CD4-positive, alpha-beta memory T cell (primary cell): Measurements from ENCODE around the gene CHML. TPM values are rescaled to one million over a fixed set of nuclear protein-coding genes. Genes with fewer than 3 reads are reported as not detected.

ENCODE experiments used
- CTCF ChIA-PET: fragments of 350-600 bp; sonication (Branson Sonifier 250); formaldehyde crosslinking; loops from one replicate; lab custom pipeline; 2021; ENCODE audit warnings: inconsistent platforms; ENCODE audit not compliant: partially characterized antibody; lab: Charles Lee
- POLR2A ChIA-PET: fragments of 350-600 bp; sonication (Branson Sonifier 250); formaldehyde crosslinking; loops from one replicate; lab custom pipeline; 2021; ENCODE audit not compliant: partially characterized antibody; lab: Charles Lee
- DNase-seq, 5 donors: peaks; one replicate each; pipeline versions ENCODE4 v3.0.0 to v3.0.0-alpha.2; 2020 to 2022; ENCODE audit warnings: mixed read lengths in 1 of 5
- H3K27ac ChIP-seq: one replicate; pipeline ENCODE4 v1.7.0; 2013; ENCODE audit warnings: low read depth, low read length
- H3K27me3 ChIP-seq: 2 replicates; pipeline ENCODE4 v1.7.0; 2013; ENCODE audit warnings: mild to moderate bottlenecking, low read length, moderate library complexity; ENCODE audit not compliant: insufficient read depth
- H3K36me3 ChIP-seq: 2 replicates; pipeline ENCODE4 v1.7.0; 2013; ENCODE audit warnings: mild to moderate bottlenecking, low read length, moderate library complexity; ENCODE audit not compliant: insufficient read depth
- H3K4me1 ChIP-seq: 2 replicates; pipeline ENCODE4 v1.7.0; 2013; ENCODE audit warnings: mild to moderate bottlenecking, low read length, moderate library complexity; ENCODE audit not compliant: insufficient read depth
- H3K4me3 ChIP-seq, 2 donors: one replicate each; pipeline ENCODE4 v1.7.0; 2013; ENCODE audit warnings: low read length in 2 of 2, mild to moderate bottlenecking in 1 of 2
- H3K9me3 ChIP-seq, 2 donors: one replicate each; pipeline ENCODE4 v1.7.0; 2013; ENCODE audit warnings: low read length in 2 of 2, control low read depth in 1 of 2; ENCODE audit not compliant: control insufficient read depth in 1 of 2
- H3K27ac Mint-ChIP-seq, 7 donors: one replicate each; pipeline ENCODE4 v1.8.0; 2020 to 2021; ENCODE audit warnings: mixed read lengths in 7 of 7, mild to moderate bottlenecking in 6 of 7, inconsistent platforms in 3 of 7, moderate library complexity in 3 of 7
- H3K27me3 Mint-ChIP-seq, 2 donors: one replicate each; pipeline ENCODE4 v1.8.0; 2020 to 2021; ENCODE audit warnings: mixed read lengths in 2 of 2
- H3K36me3 Mint-ChIP-seq, 2 donors: one replicate each; pipeline ENCODE4 v1.8.0; 2020 to 2021; ENCODE audit warnings: mixed read lengths in 2 of 2, inconsistent platforms in 1 of 2, mild to moderate bottlenecking in 1 of 2
- H3K4me1 Mint-ChIP-seq, 4 donors: one replicate each; pipeline ENCODE4 v1.8.0; 2020 to 2021; ENCODE audit warnings: mixed read lengths in 4 of 4, mild to moderate bottlenecking in 1 of 4
- H3K4me3 Mint-ChIP-seq, 8 donors: one replicate each; pipeline ENCODE4 v1.8.0; 2020 to 2021; ENCODE audit warnings: mixed read lengths in 8 of 8, mild to moderate bottlenecking in 7 of 8, moderate library complexity in 6 of 8, inconsistent platforms in 3 of 8
- H3K9me3 Mint-ChIP-seq, 8 donors: one replicate each; pipeline ENCODE4 v1.8.0; 2020 to 2021; ENCODE audit warnings: mixed read lengths in 8 of 8, mild to moderate bottlenecking in 5 of 8, inconsistent platforms in 3 of 8, moderate library complexity in 1 of 8
- intact Hi-C: fragments of 100-400 bp; cut with micrococcal nuclease; formaldehyde crosslinking; loops from one replicate; pipeline ENCODE4 v1.15.1; 2023
- polyA plus RNA-seq, 2 donors: library from polyadenylated mRNA; unstranded; fragments of 300-500 nt; fragmentation: Illumina TruSeq; gene quantifications; one replicate each; pipeline ENCODE4 v1.2.3, GENCODE V29; 2021
- total RNA-seq, 2 experiments: library from RNA; stranded (reverse); gene quantifications; one replicate each; pipeline ENCODE4 v1.2.3, GENCODE V29; 2021

CHML gene
- total and polyA plus RNA-seq, 4 experiments from 2014 or later = 2.2 to 8.8 (median 5.0) TPM

GRCh38 chr1:241636291-241636690 is 3.9 kb downstream of the CHML start:
- ChIA-PET CTCF (no interaction called here), POLR2A (no interaction called here)
- H3K9me3 ChIP-seq = no peaks in the 10 kb centered on the region
- Mint-ChIP-seq H3K27ac (no peak overlapping the region), H3K27me3 (no peaks in the 10 kb centered on the region), H3K36me3 (peaks cover 11 to 17% of the 10 kb centered on the region in 2 donors), H3K4me3 (no peak overlapping the region), H3K4me1 (peaks cover 20 to 40% (median 25%) of the 10 kb centered on the region in 4 donors), H3K9me3 (no peaks in the 10 kb centered on the region)
- H3K27ac ChIP-seq = no peak overlapping the region
- no peak overlapping the region for H3K4me3 ChIP-seq
- no peaks in the 10 kb centered on the region for H3K36me3 ChIP-seq
- H3K4me1 ChIP-seq = peaks cover 25% of the 10 kb centered on the region
- no peaks in the 10 kb centered on the region for H3K27me3 ChIP-seq
- DNase-seq = no peak
- intact Hi-C loops = no loop called here

GRCh38 chr1:241635556-241636152 is 4.5 kb downstream of the CHML start:
- Mint-ChIP-seq H3K36me3 (peaks cover 11 to 17% of the 10 kb centered on the region in 2 donors), H3K27ac (no peak overlapping the region), H3K27me3 (no peaks in the 10 kb centered on the region), H3K4me3 (no peak overlapping the region), H3K9me3 (no peaks in the 10 kb centered on the region), H3K4me1 (peaks cover 17 to 34% (median 23%) of the 10 kb centered on the region in 4 donors)
- Histone ChIP-seq H3K27ac (no peak overlapping the region), H3K9me3 (no peaks in the 10 kb centered on the region), H3K4me1 (peaks cover 25% of the 10 kb centered on the region), H3K27me3 (no peaks in the 10 kb centered on the region), H3K36me3 (no peaks in the 10 kb centered on the region), H3K4me3 (no peak overlapping the region)
- intact Hi-C loops = no loop called here
- DNase-seq = no peak
- POLR2A ChIA-PET = no interaction called here
- CTCF ChIA-PET = no interaction called here

- H3K36me3 ChIP-seq = no peaks in the 10 kb centered on the region
- intact Hi-C loops = no loop called here
- H3K4me3 ChIP-seq = no peak overlapping the region
- H3K4me1 Mint-ChIP-seq = peaks cover 13 to 24% (median 17%) of the 10 kb centered on the region in 4 donors
- no peak overlapping the region for H3K27ac Mint-ChIP-seq
- H3K27ac ChIP-seq = no peak overlapping the region
- ChIA-PET CTCF (interaction anchor here (1.2 to 1.7 kb wide), 3 partner anchors 8 to 23 kb away, joined by 3 to 5 read pairs (median 4); no protein-coding TSS in a partner anchor), POLR2A (no interaction called here)
- DNase-seq = no peak
- H3K9me3 ChIP-seq = no peaks in the 10 kb centered on the region
- peaks cover 15% of the 10 kb centered on the region for H3K4me1 ChIP-seq
- H3K27me3 ChIP-seq = no peaks in the 10 kb centered on the region
- H3K27me3 Mint-ChIP-seq = no peaks in the 10 kb centered on the region
- H3K36me3 Mint-ChIP-seq = peaks cover 11 to 17% of the 10 kb centered on the region in 2 donors
- H3K9me3 Mint-ChIP-seq = no peaks in the 10 kb centered on the region
- no peak overlapping the region for H3K4me3 Mint-ChIP-seq
Measured at GRCh38 chr1:241632987-241633386, 7.2 kb downstream of the CHML start.

- peaks cover 7% of the 10 kb centered on the region for H3K4me1 ChIP-seq
- H3K4me1 Mint-ChIP-seq = peaks cover 8 to 14% (median 12%) of the 10 kb centered on the region in 4 donors
- H3K27ac ChIP-seq = no peak overlapping the region
- no peak for DNase-seq
- H3K27me3 ChIP-seq = no peaks in the 10 kb centered on the region
- H3K27me3 Mint-ChIP-seq = no peaks in the 10 kb centered on the region
- H3K4me3 Mint-ChIP-seq = no peak overlapping the region
- no peaks in the 10 kb centered on the region for H3K36me3 ChIP-seq
- intact Hi-C loops = no loop called here
- H3K9me3 ChIP-seq = no peaks in the 10 kb centered on the region
- no peak overlapping the region for H3K27ac Mint-ChIP-seq
- no peak overlapping the region for H3K4me3 ChIP-seq
- H3K36me3 Mint-ChIP-seq = peaks cover 11 to 17% of the 10 kb centered on the region in 2 donors
- H3K9me3 Mint-ChIP-seq = no peaks in the 10 kb centered on the region
- ChIA-PET POLR2A (no interaction called here), CTCF (interaction anchor here (1.5 to 1.7 kb wide), 2 partner anchors 9 to 20 kb away, joined by 3 to 4 read pairs; no protein-coding TSS in a partner anchor)
Measured at GRCh38 chr1:241631674-241632073, 8.5 kb downstream of the CHML start.

- no peaks in the 10 kb centered on the region for H3K9me3 ChIP-seq
- H3K27me3 Mint-ChIP-seq = no peaks in the 10 kb centered on the region
- peaks cover 11 to 17% of the 10 kb centered on the region in 2 donors for H3K36me3 Mint-ChIP-seq
- no peaks in the 10 kb centered on the region for H3K27me3 ChIP-seq
- ChIA-PET CTCF (no interaction called here), POLR2A (no interaction called here)
- no peaks in the 10 kb centered on the region for H3K36me3 ChIP-seq
- H3K27ac Mint-ChIP-seq = no peak overlapping the region
- H3K4me3 ChIP-seq = no peak overlapping the region
- DNase-seq = no peak
- peaks cover 8 to 12% (median 10%) of the 10 kb centered on the region in 4 donors for H3K4me1 Mint-ChIP-seq
- peaks cover 7% of the 10 kb centered on the region for H3K4me1 ChIP-seq
- intact Hi-C loops = no loop called here
- H3K27ac ChIP-seq = no peak overlapping the region
- H3K9me3 Mint-ChIP-seq = no peaks in the 10 kb centered on the region
- no peak overlapping the region for H3K4me3 Mint-ChIP-seq
Measured at GRCh38 chr1:241630899-241631298, 9.3 kb downstream of the CHML start.

GRCh38 chr1:241630476-241630875 is 9.7 kb downstream of the CHML start:
- Mint-ChIP-seq H3K9me3 (no peaks in the 10 kb centered on the region), H3K27ac (no peak overlapping the region), H3K4me3 (no peak overlapping the region), H3K36me3 (peaks cover 10 to 16% of the 10 kb centered on the region in 2 donors), H3K4me1 (peaks cover 8 to 12% (median 10%) of the 10 kb centered on the region in 4 donors), H3K27me3 (no peaks in the 10 kb centered on the region)
- DNase-seq = no peak
- Histone ChIP-seq H3K27me3 (no peaks in the 10 kb centered on the region), H3K36me3 (no peaks in the 10 kb centered on the region), H3K4me3 (no peak overlapping the region), H3K27ac (no peak overlapping the region), H3K9me3 (no peaks in the 10 kb centered on the region), H3K4me1 (peaks cover 7% of the 10 kb centered on the region)
- intact Hi-C loops = no loop called here
- ChIA-PET CTCF (interaction anchor here (1.2 to 1.8 kb wide), 2 partner anchors 17 to 367 kb away, joined by 4 read pairs; no protein-coding TSS in a partner anchor), POLR2A (interaction anchor here (1.3 kb wide), 1 partner anchor 10 kb away, joined by 3 read pairs; the partner anchor contains the start of genes CHML and OPN3)

GRCh38 chr1:241630005-241630404 is 10.2 kb downstream of the CHML start:
- peaks cover 8 to 12% (median 10%) of the 10 kb centered on the region in 4 donors for H3K4me1 Mint-ChIP-seq
- H3K27me3 Mint-ChIP-seq = no peaks in the 10 kb centered on the region
- peaks cover 5 to 11% of the 10 kb centered on the region in 2 donors for H3K36me3 Mint-ChIP-seq
- Histone ChIP-seq H3K27me3 (no peaks in the 10 kb centered on the region), H3K27ac (no peak overlapping the region), H3K9me3 (no peaks in the 10 kb centered on the region), H3K4me1 (peaks cover 7% of the 10 kb centered on the region), H3K36me3 (no peaks in the 10 kb centered on the region), H3K4me3 (no peak overlapping the region)
- intact Hi-C loops = no loop called here
- ChIA-PET POLR2A (interaction anchor here (1.3 kb wide), 1 partner anchor 10 kb away, joined by 3 read pairs; the partner anchor contains the start of genes CHML and OPN3), CTCF (interaction anchor here (1.0 to 1.8 kb wide), 5 partner anchors 16 to 367 kb away, joined by 3 to 9 read pairs (median 4); partner anchors contain the start of gene KMO)
- no peaks in the 10 kb centered on the region for H3K9me3 Mint-ChIP-seq
- no peak for DNase-seq
- H3K4me3 Mint-ChIP-seq = no peak overlapping the region
- no peak overlapping the region for H3K27ac Mint-ChIP-seq
